ENCODE data around the gene SYNGR2. TPM values are rescaled to one million over a fixed set of nuclear protein-coding genes. Genes with fewer than 3 reads are reported as not detected.

SYNGR2 gene
- total RNA-seq, 4 donors from 2014 or later, result 47.9 to 83.8 (median 70.7) TPM

DNA sequence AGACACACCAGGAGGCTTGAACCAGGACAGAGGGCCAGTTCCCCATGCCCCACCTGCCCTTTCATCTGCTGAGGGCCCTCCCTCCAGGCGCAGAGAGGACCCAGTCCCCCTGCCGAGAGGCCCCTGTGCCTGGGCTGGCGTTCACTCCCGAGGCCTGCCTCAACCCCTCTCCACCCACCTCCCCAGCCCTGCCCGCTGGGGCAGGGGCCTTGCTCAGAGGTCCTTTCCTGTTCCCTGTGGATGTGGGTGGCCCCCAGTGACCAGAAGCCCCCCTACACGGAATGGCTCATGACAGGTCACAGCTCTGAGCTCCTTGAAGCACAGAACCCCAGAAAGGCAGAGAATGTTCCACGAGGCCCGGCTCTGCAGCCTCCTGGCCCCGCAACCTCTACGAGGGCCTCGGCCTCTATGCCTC, 46.6 kb upstream of the SYNGR2 start:
- no peak for DNase-seq
- peaks cover 9 to 17% of the 10 kb centered on the region in 2 donors for H3K4me1 ChIP-seq
- WGBS, 2 donors, result 54 to 71% methylated on average over 3 to 8 of the region's 11 CpGs

GRCh38 chr17:78122216-78122930, 46.0 kb upstream of the SYNGR2 start:
- no peak for TF ChIP-seq CTCF (IDR thresholded peaks at IDR 0.05)
- Histone ChIP-seq H3K4me3 (replicated peaks in 1 of 3) (no peak overlapping the region), H3K4me1 (peaks cover 9 to 17% of the 10 kb centered on the region in 2 donors), H3K9me3 (no peaks in the 10 kb centered on the region), H3K27me3 (no peaks in the 10 kb centered on the region), H3K36me3 (no peaks in the 10 kb centered on the region), H3K27ac (no peak overlapping the region)
- 89 to 97% methylated on average over 13 to 14 of the region's 23 CpGs for WGBS, 2 donors
- intact Hi-C loops (cut with DNase I), result no loop called here
- no peak for DNase-seq

More for the DNA sequence above, 46.6 kb upstream of the SYNGR2 start:
- intact Hi-C loops (cut with DNase I), result no loop called here
- TF ChIP-seq CTCF (IDR thresholded peaks at IDR 0.05) (no peak), POLR2A (IDR thresholded peaks at IDR 0.05) (no peak)
- Histone ChIP-seq H3K27ac (no peak overlapping the region), H3K4me3 (replicated peaks in 1 of 3) (no peak overlapping the region), H3K9me3 (no peaks in the 10 kb centered on the region), H3K36me3 (no peaks in the 10 kb centered on the region), H3K27me3 (no peaks in the 10 kb centered on the region)

DNA sequence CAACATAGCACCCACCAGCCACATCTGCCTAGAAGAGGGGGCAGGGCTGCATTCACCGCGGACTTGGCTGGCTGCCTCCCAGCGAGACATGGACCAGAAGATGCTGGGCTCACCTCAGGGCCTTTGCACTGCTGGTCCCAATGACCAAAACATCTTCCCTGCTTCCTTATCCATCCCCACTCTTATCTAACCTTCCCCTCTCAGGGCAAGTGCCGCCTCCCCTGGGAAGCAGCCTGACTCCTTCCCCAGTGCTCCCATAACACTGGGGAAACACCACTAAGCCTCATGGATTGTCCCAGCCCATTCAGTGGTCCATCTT, 45.5 kb upstream of the SYNGR2 start:
- 100% methylated on average over 4 of the region's 4 CpGs for WGBS, 2 donors
- Histone ChIP-seq H3K4me3 (replicated peaks in 1 of 3) (no peak overlapping the region), H3K4me1 (peaks cover 9 to 17% of the 10 kb centered on the region in 2 donors), H3K36me3 (no peaks in the 10 kb centered on the region), H3K27me3 (no peaks in the 10 kb centered on the region), H3K9me3 (no peaks in the 10 kb centered on the region), H3K27ac (no peak overlapping the region)
- TF ChIP-seq CTCF (IDR thresholded peaks at IDR 0.05), result no peak
- no peak for TF ChIP-seq POLR2A (IDR thresholded peaks at IDR 0.05)
- DNase-seq, result no peak
- intact Hi-C loops (cut with DNase I), result no loop called here

- intact Hi-C loops (cut with DNase I), result no loop called here
- Histone ChIP-seq H3K4me3 (replicated peaks in 1 of 3) (no peak overlapping the region), H3K36me3 (no peaks in the 10 kb centered on the region), H3K27ac (no peak overlapping the region), H3K4me1 (peaks cover 14 to 21% of the 10 kb centered on the region in 2 donors), H3K27me3 (no peaks in the 10 kb centered on the region), H3K9me3 (no peaks in the 10 kb centered on the region)
- 95 to 96% methylated on average over 5 of the region's 5 CpGs for WGBS, 2 donors
- no peak for TF ChIP-seq POLR2A (IDR thresholded peaks at IDR 0.05)
- no peak for TF ChIP-seq CTCF (IDR thresholded peaks at IDR 0.05)
- no peak for DNase-seq
These were observed 45.0 kb upstream of the SYNGR2 start for GRCh38 chr17:78123258-78123929.

Measured in thyroid gland (tissue), 4 donors.